ENCODE measurements around the gene GALNT18. TPM values are rescaled to one million over a fixed set of nuclear protein-coding genes. Genes with fewer than 3 reads are reported as not detected.

GALNT18 gene
- total and polyA plus RNA-seq, 2 donors (not counting 3 experiments of a cell fraction or from before 2014, with no cell fraction given), result 0.17 to 0.18 TPM

DNA sequence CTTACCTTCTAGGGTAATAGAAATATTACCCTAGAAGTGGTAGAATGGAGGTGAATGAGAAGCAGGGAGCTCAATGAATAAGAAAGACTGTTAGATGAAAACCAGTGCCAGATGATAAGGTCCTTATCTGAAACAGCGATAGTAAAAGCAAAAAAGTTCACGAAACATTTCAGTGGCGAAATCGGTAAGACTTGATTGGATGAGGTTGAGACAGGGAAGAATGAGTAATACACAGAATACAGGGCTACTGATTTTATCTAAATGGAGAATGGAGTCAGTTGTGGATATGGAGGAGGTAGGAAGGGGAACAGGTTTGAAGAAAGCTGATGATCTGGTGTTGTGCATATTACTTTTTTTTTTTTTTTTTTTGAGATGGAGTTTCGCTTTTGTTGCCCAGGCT is 96.5 kb downstream of the GALNT18 start:
- Histone ChIP-seq H2AFZ (ENCODE audit: low read depth, low read length) (no peak overlapping the region), H3K79me2 (ENCODE audit: control insufficient read depth, insufficient read depth, low read length) (no peaks in the 10 kb centered on the region), H3K4me1 (ENCODE audit: control insufficient read depth, extremely low read depth, insufficient read depth, low read length) (no peaks in the 10 kb centered on the region), H3K9me1 (replicated peaks; ENCODE audit: control insufficient read depth, extremely low read depth, insufficient read depth, low read length) (no peaks in the 10 kb centered on the region), H4K20me1 (replicated peaks; ENCODE audit: control insufficient read depth, extremely low read depth, insufficient read depth, low read length) (no peaks in the 10 kb centered on the region), H3K4me2 (ENCODE audit: insufficient read depth, low read length) (no peak overlapping the region), H3K27me3 (ENCODE audit: control insufficient read depth in 2 of 2, insufficient read depth in 2 of 2, low read length in 2 of 2) (no peaks in the 10 kb centered on the region), H3K36me3 (ENCODE audit: control insufficient read depth in 2 of 2, extremely low read depth in 1 of 2, insufficient read depth in 2 of 2, low read length in 2 of 2) (no peaks in the 10 kb centered on the region), H3K9ac (replicated peaks; ENCODE audit: extremely low read depth, insufficient read depth, low read length) (no peak overlapping the region), H3K4me3 (replicated peaks in 1 of 3; ENCODE audit: insufficient read depth in 1 of 3, low read depth in 1 of 3, low read length in 3 of 3) (no peak overlapping the region), H3K27ac (ENCODE audit: insufficient read depth, low read depth, low read length) (no peak overlapping the region), H3K9me3 (replicated peaks; ENCODE audit: control insufficient read depth, insufficient read depth, low read length) (no peaks in the 10 kb centered on the region)
- TF ChIP-seq CTCF (IDR thresholded peaks at IDR 0.05; ENCODE audit: extremely low read depth in 1 of 2, insufficient read depth in 1 of 2, low read depth in 1 of 2, low read length in 2 of 2), result no peak
- TF ChIP-seq FOS (IDR thresholded peaks at IDR 0.05; ENCODE audit: borderline replicate concordance, insufficient read depth, low read length), result no peak
- ChIA-PET POLR2A (no interaction called here), CTCF (no interaction called here)
- dilution Hi-C loops (cut with MboI; ENCODE audit: extremely low pct_ligation_motif_present, low sequenced_read_pairs), result no loop called here
- no peak for FAIRE-seq
- DNase-seq (ENCODE audit: low read depth, low spot score), result no peak
- intact Hi-C loops (cut with micrococcal nuclease), result no loop called here
- BruUV-seq (replicated peaks), result no TSS peak

GRCh38 chr11:11524436-11525061 is 97.3 kb downstream of the GALNT18 start:
- FAIRE-seq (no peak), DNase-seq (ENCODE audit: low read depth, low spot score) (no peak)
- no peaks in the 10 kb centered on the region for H3K79me2 ChIP-seq (ENCODE audit: control insufficient read depth, insufficient read depth, low read length)
- H3K4me3 ChIP-seq (replicated peaks in 1 of 3; ENCODE audit: insufficient read depth in 1 of 3, low read depth in 1 of 3, low read length in 3 of 3), result no peak overlapping the region
- no peak overlapping the region for H3K9ac ChIP-seq (replicated peaks; ENCODE audit: extremely low read depth, insufficient read depth, low read length)
- ChIA-PET POLR2A (no interaction called here), CTCF (no interaction called here)
- H4K20me1 ChIP-seq (replicated peaks; ENCODE audit: control insufficient read depth, extremely low read depth, insufficient read depth, low read length), result no peaks in the 10 kb centered on the region
- no peaks in the 10 kb centered on the region for H3K9me3 ChIP-seq (replicated peaks; ENCODE audit: control insufficient read depth, insufficient read depth, low read length)
- no peaks in the 10 kb centered on the region for H3K4me1 ChIP-seq (ENCODE audit: control insufficient read depth, extremely low read depth, insufficient read depth, low read length)
- no peaks in the 10 kb centered on the region for H3K9me1 ChIP-seq (replicated peaks; ENCODE audit: control insufficient read depth, extremely low read depth, insufficient read depth, low read length)
- TF ChIP-seq, protein P1, sequence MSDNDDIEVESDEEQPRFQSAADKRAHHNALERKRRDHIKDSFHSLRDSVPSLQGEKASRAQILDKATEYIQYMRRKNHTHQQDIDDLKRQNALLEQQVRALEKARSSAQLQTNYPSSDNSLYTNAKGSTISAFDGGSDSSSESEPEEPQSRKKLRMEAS (IDR thresholded peaks at IDR 0.05; ENCODE audit: insufficient read depth, insufficient read length), result no peak
- TF ChIP-seq MYC (IDR thresholded peaks at IDR 0.05; ENCODE audit: low read depth, low read length) (no peak), POLR2A (IDR thresholded peaks at IDR 0.05; ENCODE audit: low read depth, low read length) (no peak), GATA2 (IDR thresholded peaks at IDR 0.05; ENCODE audit: insufficient read depth, insufficient read length, low read depth, low read length) (no peak), POLR2AphosphoS5 (IDR thresholded peaks at IDR 0.05; ENCODE audit: insufficient read depth, low read depth, low read length) (no peak), FOS (IDR thresholded peaks at IDR 0.05; ENCODE audit: borderline replicate concordance, insufficient read depth, low read length) (no peak), CTCF (IDR thresholded peaks at IDR 0.05; ENCODE audit: extremely low read depth in 1 of 2, insufficient read depth in 1 of 2, low read depth in 1 of 2, low read length in 2 of 2) (no peak), EZH2 (IDR thresholded peaks at IDR 0.05; ENCODE audit: borderline replicate concordance, low read depth, low read length, severe bottlenecking) (no peak), JUN (IDR thresholded peaks at IDR 0.05; ENCODE audit: borderline replicate concordance, insufficient read depth, insufficient read length, low read depth) (no peak)
- H3K4me2 ChIP-seq (ENCODE audit: insufficient read depth, low read length), result no peak overlapping the region
- no peaks in the 10 kb centered on the region for H3K27me3 ChIP-seq (ENCODE audit: control insufficient read depth in 2 of 2, insufficient read depth in 2 of 2, low read length in 2 of 2)
- H2AFZ ChIP-seq (ENCODE audit: low read depth, low read length), result no peak overlapping the region
- intact Hi-C loops (cut with micrococcal nuclease) (no loop called here), dilution Hi-C loops (cut with MboI; ENCODE audit: extremely low pct_ligation_motif_present, low sequenced_read_pairs) (no loop called here)
- BruUV-seq (replicated peaks), result no TSS peak
- no peaks in the 10 kb centered on the region for H3K36me3 ChIP-seq (ENCODE audit: control insufficient read depth in 2 of 2, extremely low read depth in 1 of 2, insufficient read depth in 2 of 2, low read length in 2 of 2)
- no peak overlapping the region for H3K27ac ChIP-seq (ENCODE audit: insufficient read depth, low read depth, low read length)

Data from endothelial cell of umbilical vein (primary cell).